GM19324 (cell line): Measurements from ENCODE around the gene PRR13.
"Not testable (repeated sequence)": the region's sequence is repeated elsewhere in the genome, so short reads cannot be mapped to it uniquely, and the experiment has no call there.

Source experiments
- ATAC-seq: cut with Tn5 transposase; IDR thresholded peaks from one replicate; pipeline ENCODE4 v1.9.1; 2021; ENCODE audit warnings: mild to moderate bottlenecking, moderate library complexity; ENCODE audit not compliant: unreplicated experiment, low FRiP score

The PRR13 gene

GRCh38 chr12:53431187-53431586, 10.3 kb upstream of the PRR13 start:
- no peak for ATAC-seq

GRCh38 chr12:53435326-53435725, 6.2 kb upstream of the PRR13 start:
- ATAC-seq = not testable (repeated sequence)

- not testable (repeated sequence) for ATAC-seq
Observed at GRCh38 chr12:53439582-53439981, 2.0 kb upstream of the PRR13 start.

GRCh38 chr12:53443955-53444354, 2.4 kb downstream of the PRR13 start:
- no peak for ATAC-seq

- ATAC-seq = not testable (repeated sequence)
Observed at GRCh38 chr12:53444593-53445325, 3.2 kb downstream of the PRR13 start.

- no peak for ATAC-seq
Observed at GRCh38 chr12:53450936-53451335, 9.4 kb downstream of the PRR13 start.

GRCh38 chr12:53451661-53452158, 10.2 kb downstream of the PRR13 start, which contains the start of gene PCBP2:
Gene PCBP2 (plus strand): TSS chr12:53452102. CDS start chr12:53454801, 2,699 bp downstream.
- ATAC-seq = peak; percentile 92

GRCh38 chr12:53452159-53453077, 10.9 kb downstream of the PRR13 start:
- ATAC-seq = peak; percentile 42

- no peak for ATAC-seq
Observed at GRCh38 chr12:53453953-53454640, 12.6 kb downstream of the PRR13 start.

GRCh38 chr12:53454707-53455106, 13.2 kb downstream of the PRR13 start:
- no peak for ATAC-seq

- ATAC-seq = no peak
Observed at GRCh38 chr12:53456654-53457366, 15.3 kb downstream of the PRR13 start.

GRCh38 chr12:53459097-53459496, 17.6 kb downstream of the PRR13 start:
- no peak for ATAC-seq

GRCh38 chr12:53461059-53461458, 19.5 kb downstream of the PRR13 start:
- ATAC-seq = no peak

- ATAC-seq = no peak
Observed at GRCh38 chr12:53461591-53461990, 20.1 kb downstream of the PRR13 start.

GRCh38 chr12:53462935-53463334, 21.4 kb downstream of the PRR13 start:
- no peak for ATAC-seq

- ATAC-seq = no peak
Observed at GRCh38 chr12:53463802-53464560, 22.4 kb downstream of the PRR13 start.

- ATAC-seq = no peak
Observed at GRCh38 chr12:53464685-53465418, 23.3 kb downstream of the PRR13 start.

GRCh38 chr12:53465679-53466078, 24.1 kb downstream of the PRR13 start:
- ATAC-seq = no peak

- no peak for ATAC-seq
Observed at GRCh38 chr12:53466640-53467039, 25.1 kb downstream of the PRR13 start.
